HepG2 (cell line): ENCODE data around the gene L3MBTL1. TPM values are rescaled to one million over a fixed set of nuclear protein-coding genes. Genes with fewer than 3 reads are reported as not detected.

Experiments
- BRD4 ChIP-seq: sonication (generic); formaldehyde crosslinking; IDR thresholded peaks from 2 replicates; pipeline ENCODE4 v1.4.0; 2020; ENCODE audit warnings: missing genetic modification reagents
- FOSL2 ChIP-seq: sonication (generic); formaldehyde crosslinking; IDR thresholded peaks from 2 replicates; pipeline ENCODE4 v1.4.0; 2020; ENCODE audit warnings: missing genetic modification reagents
- HOMEZ ChIP-seq: IDR thresholded peaks from 2 replicates; pipeline ENCODE4 v1.6.1; 2016; ENCODE audit warnings: low read depth
- HOXD1 ChIP-seq: sonication (generic); formaldehyde crosslinking; IDR thresholded peaks from 2 replicates; pipeline ENCODE4 v1.5.0; 2020; ENCODE audit warnings: missing genetic modification reagents
- KDM3A ChIP-seq: IDR thresholded peaks from 2 replicates; pipeline ENCODE4 v1.6.1; 2018; ENCODE audit warnings: low read depth, missing compliant biosample characterization
- KLF13 ChIP-seq: sonication (generic); formaldehyde crosslinking; IDR thresholded peaks from 2 replicates; pipeline ENCODE4 v1.4.0; 2020; ENCODE audit warnings: mild to moderate bottlenecking, missing genetic modification reagents
- MIER2 ChIP-seq: IDR thresholded peaks from 2 replicates; pipeline ENCODE4 v1.6.1; 2016; ENCODE audit warnings: missing biosample characterization, missing genetic modification reagents
- NFE2L2 ChIP-seq: fragments of 150-350 bp; IDR thresholded peaks from 2 replicates; pipeline ENCODE4 v1.6.1; 2014; ENCODE audit warnings: low read length
- NFKB2 ChIP-seq: sonication (generic); formaldehyde crosslinking; IDR thresholded peaks from 2 replicates; pipeline ENCODE4 v1.4.0; 2020; ENCODE audit warnings: missing genetic modification reagents, borderline replicate concordance
- POGK ChIP-seq: sonication (generic); formaldehyde crosslinking; conservative IDR thresholded peaks from 2 replicates; pipeline ENCODE4 v1.8.0; 2022; ENCODE audit warnings: mild to moderate bottlenecking, moderate library complexity, missing genetic modification reagents
- RARA ChIP-seq: IDR thresholded peaks from 2 replicates; pipeline ENCODE4 v1.6.1; 2016; ENCODE audit warnings: missing genetic modification reagents, missing compliant biosample characterization
- TCF12 ChIP-seq, 2 experiments: fragments of 450-650 bp in 1 of 2; sonication (generic) in 1 of 2; formaldehyde crosslinking in 1 of 2; IDR thresholded peaks; 2 replicates each; pipeline versions ENCODE4 v1.6.1 to v1.8.0; 2017 to 2022; ENCODE audit warnings: antibody characterized with exemption in 1 of 2, mild to moderate bottlenecking in 1 of 2, missing genetic modification reagents in 1 of 2, moderate library complexity in 1 of 2
- TEAD3 ChIP-seq: optimal IDR thresholded peaks from 2 replicates; pipeline ENCODE3; 2016; ENCODE audit warnings: borderline replicate concordance
- ZFY ChIP-seq: sonication (generic); formaldehyde crosslinking; IDR thresholded peaks from 2 replicates; pipeline ENCODE4 v1.4.0; 2020; ENCODE audit warnings: missing genetic modification reagents
- ZNF234 ChIP-seq: sonication (generic); formaldehyde crosslinking; conservative IDR thresholded peaks from 2 replicates; pipeline ENCODE4 v1.5.1; 2020; ENCODE audit warnings: mild to moderate bottlenecking, missing genetic modification reagents
- ZNF329 ChIP-seq: sonication (generic); formaldehyde crosslinking; IDR thresholded peaks from 2 replicates; pipeline ENCODE4 v1.9.0; 2021; ENCODE audit warnings: low read depth, mild to moderate bottlenecking, missing genetic modification reagents
- ZNF350 ChIP-seq: sonication (generic); formaldehyde crosslinking; IDR thresholded peaks from 2 replicates; pipeline ENCODE4 v1.4.0; 2020; ENCODE audit warnings: mild to moderate bottlenecking, low read depth, missing genetic modification reagents, borderline replicate concordance
- ZNF354B ChIP-seq: sonication (generic); formaldehyde crosslinking; IDR thresholded peaks from 2 replicates; pipeline ENCODE4 v1.8.0; 2022; ENCODE audit warnings: mild to moderate bottlenecking, missing genetic modification reagents
- ZNF431 ChIP-seq: sonication (generic); formaldehyde crosslinking; IDR thresholded peaks from 2 replicates; pipeline ENCODE4 v1.9.0; 2022; ENCODE audit warnings: missing genetic modification reagents, low read depth, mild to moderate bottlenecking, borderline replicate concordance
- ZNF557 ChIP-seq: sonication (generic); formaldehyde crosslinking; IDR thresholded peaks from 2 replicates; pipeline ENCODE4 v1.4.0; 2020; ENCODE audit warnings: missing genetic modification reagents
- ZNF678 ChIP-seq: sonication (generic); formaldehyde crosslinking; IDR thresholded peaks from 2 replicates; pipeline ENCODE4 v1.4.0; 2020; ENCODE audit warnings: mild to moderate bottlenecking, missing genetic modification reagents
- ZNF724P ChIP-seq: sonication (generic); formaldehyde crosslinking; IDR thresholded peaks from 2 replicates; pipeline ENCODE4 v1.8.0; 2022; ENCODE audit warnings: missing genetic modification reagents, borderline replicate concordance
- ZNF768 ChIP-seq: sonication (generic); formaldehyde crosslinking; IDR thresholded peaks from 2 replicates; pipeline ENCODE4 v1.4.0; 2020; ENCODE audit warnings: missing genetic modification reagents
- polyA plus RNA-seq, 8 experiments: library from polyadenylated mRNA; depleted of rRNA in 3 of 8; stranded (reverse) in 7 of 8; unstranded in 1 of 8; fragments of >200 nt; fragmentation: Illumina TruSeq in 4 of 8; extraction: Trizol in 4 of 8; gene quantifications; 2 replicates each; pipeline versions ENCODE4 v1.2.1 to v1.2.3, GENCODE V29; 2011 to 2016; ENCODE audit warnings: low read depth in 4 of 8, missing spikeins in 1 of 8, mixed read lengths in 1 of 8; ENCODE audit not compliant: insufficient read depth in 1 of 8
- total RNA-seq, 5 experiments: library from RNA; depleted of rRNA; stranded (reverse); fragments of >200 nt; fragmentation: Illumina TruSeq; extraction: Trizol; gene quantifications; 2 replicates each; pipeline ENCODE4 v1.2.3, GENCODE V29; 2016; ENCODE audit warnings: low read depth in 1 of 5
- TF ChIP-seq, protein P1 (sequence below): sonication (generic); formaldehyde crosslinking; IDR thresholded peaks from 2 replicates; pipeline ENCODE4 v1.4.0; 2020; ENCODE audit warnings: mild to moderate bottlenecking, missing genetic modification reagents
- TF ChIP-seq, protein P2 (sequence below): sonication (generic); formaldehyde crosslinking; IDR thresholded peaks from 2 replicates; pipeline ENCODE4 v1.9.0; 2021; ENCODE audit warnings: missing genetic modification reagents, borderline replicate concordance

L3MBTL1 gene
- total and polyA plus RNA-seq, 2 of the 13 experiments (the other 11 are each of a cell fraction or from before 2014, with no cell fraction given): 9.0 to 17.8 TPM

GRCh38 chr20:43530321-43531090, 23.0 kb downstream of the L3MBTL1 start (continued):
- TF ChIP-seq TEAD3 (CRISPR knock-in tag): peak; percentile 93
- TF ChIP-seq RARA (CRISPR knock-in tag): peak; percentile 87
- TF ChIP-seq NFKB2: peak; percentile 83; the same call in 1 of the 2 replicates
- TF ChIP-seq NFE2L2: peak; percentile 12; the same call in 1 of the 2 replicates
- peak; percentile 84 for TF ChIP-seq MIER2 (CRISPR knock-in tag)
- peak; percentile 41; the same call in 1 of the 2 replicates for TF ChIP-seq ZNF768
- peak; percentile 99 for TF ChIP-seq ZNF724P (CRISPR knock-in tag)
- TF ChIP-seq HOXD1 (CRISPR knock-in tag): peak; percentile 29; the same call in 1 of the 2 replicates
- TF ChIP-seq FOSL2: peak; percentile 97
- TF ChIP-seq ZNF431 (CRISPR knock-in tag): peak; percentile 96
- TF ChIP-seq ZNF234 (CRISPR knock-in tag): peak; percentile 93
- no peak; the same call in 1 of the 2 replicates for TF ChIP-seq ZNF678
- TF ChIP-seq BRD4 (CRISPR knock-in tag): 0 out of 2 replicates have a peak, but pooled peaks have one; percentile 49
- TF ChIP-seq ZNF354B (CRISPR knock-in tag): peak; percentile 73; the same call in 1 of the 2 replicates
- peak; percentile 86; the same call in 1 of the 2 replicates for TF ChIP-seq ZNF350 (CRISPR knock-in tag)
- peak; percentile 86 for TF ChIP-seq POGK (CRISPR knock-in tag)
- TF ChIP-seq, protein P1, sequence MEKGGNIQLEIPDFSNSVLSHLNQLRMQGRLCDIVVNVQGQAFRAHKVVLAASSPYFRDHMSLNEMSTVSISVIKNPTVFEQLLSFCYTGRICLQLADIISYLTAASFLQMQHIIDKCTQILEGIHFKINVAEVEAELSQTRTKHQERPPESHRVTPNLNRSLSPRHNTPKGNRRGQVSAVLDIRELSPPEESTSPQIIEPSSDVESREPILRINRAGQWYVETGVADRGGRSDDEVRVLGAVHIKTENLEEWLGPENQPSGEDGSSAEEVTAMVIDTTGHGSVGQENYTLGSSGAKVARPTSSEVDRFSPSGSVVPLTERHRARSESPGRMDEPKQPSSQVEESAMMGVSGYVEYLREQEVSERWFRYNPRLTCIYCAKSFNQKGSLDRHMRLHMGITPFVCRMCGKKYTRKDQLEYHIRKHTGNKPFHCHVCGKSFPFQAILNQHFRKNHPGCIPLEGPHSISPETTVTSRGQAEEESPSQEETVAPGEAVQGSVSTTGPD (CRISPR knock-in tag): 0 out of 2 replicates have a peak, but pooled peaks have one; percentile 71
- no peak for TF ChIP-seq TCF12 (IDR thresholded peaks at IDR 0.05)
- TF ChIP-seq TCF12 (CRISPR knock-in tag; IDR thresholded peaks at IDR 0.05): peak; percentile 80; the same call in 1 of the 2 replicates
- TF ChIP-seq ZNF329: no peak
- peak; percentile 53 for TF ChIP-seq ZFY (CRISPR knock-in tag)
- peak; percentile 88; the same call in 1 of the 2 replicates for TF ChIP-seq KDM3A (CRISPR knock-in tag)
- 0 out of 2 replicates have a peak, but pooled peaks have one; percentile 72 for TF ChIP-seq KLF13 (CRISPR knock-in tag)
- TF ChIP-seq ZNF557: peak; percentile 33; the same call in 1 of the 2 replicates
- peak; percentile 85 for TF ChIP-seq HOMEZ (CRISPR knock-in tag)
- TF ChIP-seq, protein P2, sequence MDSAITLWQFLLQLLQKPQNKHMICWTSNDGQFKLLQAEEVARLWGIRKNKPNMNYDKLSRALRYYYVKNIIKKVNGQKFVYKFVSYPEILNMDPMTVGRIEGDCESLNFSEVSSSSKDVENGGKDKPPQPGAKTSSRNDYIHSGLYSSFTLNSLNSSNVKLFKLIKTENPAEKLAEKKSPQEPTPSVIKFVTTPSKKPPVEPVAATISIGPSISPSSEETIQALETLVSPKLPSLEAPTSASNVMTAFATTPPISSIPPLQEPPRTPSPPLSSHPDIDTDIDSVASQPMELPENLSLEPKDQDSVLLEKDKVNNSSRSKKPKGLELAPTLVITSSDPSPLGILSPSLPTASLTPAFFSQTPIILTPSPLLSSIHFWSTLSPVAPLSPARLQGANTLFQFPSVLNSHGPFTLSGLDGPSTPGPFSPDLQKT: no peak
